KMS-11 (cell line): ENCODE data around the gene INSM2.

Source experiments
- H2AFZ ChIP-seq: fragments of 200-600 bp; sonication (generic); 2 replicates; pipeline ENCODE4 v1.6.1; 2016; ENCODE audit warnings: antibody characterized with exemption, mixed run types, low read depth
- H3K27ac ChIP-seq: fragments of 200-600 bp; sonication (generic); 2 replicates; pipeline ENCODE4 v1.6.1; 2016; ENCODE audit warnings: mild to moderate bottlenecking, mixed run types
- H3K27me3 ChIP-seq: fragments of 200-600 bp; sonication (generic); 2 replicates; pipeline ENCODE4 v1.6.1; 2017; ENCODE audit warnings: mild to moderate bottlenecking, low read depth, mixed run types, moderate library complexity; ENCODE audit not compliant: insufficient read depth
- H3K36me3 ChIP-seq: fragments of 200-600 bp; sonication (generic); 2 replicates; pipeline ENCODE4 v1.6.1; 2017; ENCODE audit warnings: mild to moderate bottlenecking, mixed run types; ENCODE audit not compliant: insufficient read depth
- H3K4me1 ChIP-seq: fragments of 200-600 bp; sonication (generic); 2 replicates; pipeline ENCODE4 v1.6.1; 2016; ENCODE audit warnings: mild to moderate bottlenecking, low read depth, mixed run types; ENCODE audit not compliant: poor library complexity, severe bottlenecking
- H3K4me2 ChIP-seq: fragments of 200-600 bp; sonication (generic); 2 replicates; pipeline ENCODE4 v1.7.0; 2016; ENCODE audit warnings: mild to moderate bottlenecking, mixed run types
- H3K4me3 ChIP-seq: fragments of 200-600 bp; sonication (generic); IDR thresholded peaks from 2 replicates; pipeline ENCODE4 v1.6.1; 2017; ENCODE audit warnings: low read depth, low read length, mixed read lengths; ENCODE audit not compliant: insufficient read depth
- H3K79me2 ChIP-seq: fragments of 200-600 bp; sonication (generic); 2 replicates; pipeline ENCODE4 v1.6.1; 2016; ENCODE audit warnings: low read depth, mixed run types; ENCODE audit not compliant: insufficient read depth
- H3K9ac ChIP-seq: fragments of 200-600 bp; sonication (generic); 2 replicates; pipeline ENCODE4 v1.6.1; 2016; ENCODE audit warnings: mild to moderate bottlenecking, mixed run types
- H4K20me1 ChIP-seq: fragments of 200-600 bp; sonication (generic); 2 replicates; pipeline ENCODE4 v1.6.1; 2016; ENCODE audit warnings: mild to moderate bottlenecking, mixed run types; ENCODE audit not compliant: insufficient read depth
- TF ChIP-seq, protein P1 (sequence below): fragments of 200-600 bp; sonication (generic); conservative IDR thresholded peaks from 2 replicates; pipeline ENCODE4 v1.6.1; 2017; ENCODE audit warnings: low read depth, mild to moderate bottlenecking, antibody characterized with exemption, low read length, moderate library complexity, mixed read lengths

Gene INSM2

DNA sequence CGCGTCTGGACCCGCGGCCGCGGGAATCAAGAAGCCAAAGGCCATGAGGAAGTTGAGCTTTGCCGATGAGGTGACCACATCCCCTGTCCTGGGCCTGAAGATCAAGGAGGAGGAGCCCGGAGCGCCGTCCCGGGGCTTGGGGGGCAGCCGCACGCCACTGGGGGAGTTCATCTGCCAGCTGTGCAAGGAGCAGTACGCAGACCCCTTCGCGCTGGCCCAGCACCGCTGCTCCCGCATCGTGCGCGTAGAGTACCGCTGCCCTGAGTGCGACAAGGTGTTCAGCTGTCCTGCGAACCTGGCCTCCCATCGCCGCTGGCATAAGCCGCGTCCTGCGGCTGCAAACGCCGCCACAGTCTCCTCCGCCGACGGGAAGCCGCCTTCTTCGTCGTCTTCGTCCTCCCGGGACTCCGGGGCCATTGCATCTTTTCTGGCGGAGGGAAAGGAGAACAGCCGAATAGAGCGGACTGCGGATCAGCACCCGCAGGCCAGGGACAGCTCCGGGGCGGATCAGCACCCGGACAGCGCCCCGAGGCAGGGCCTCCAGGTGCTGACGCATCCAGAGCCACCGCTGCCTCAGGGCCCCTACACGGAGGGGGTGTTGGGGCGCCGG, 1.0 kb downstream of the INSM2 start:
- no peak overlapping the region for H3K27ac ChIP-seq
- H3K4me2 ChIP-seq, result no peak overlapping the region
- H2AFZ ChIP-seq, result no peak overlapping the region
- H3K4me1 ChIP-seq, result peaks cover 9% of the 10 kb centered on the region
- H3K27me3 ChIP-seq, result no peaks in the 10 kb centered on the region
- no peaks in the 10 kb centered on the region for H3K36me3 ChIP-seq
- no peaks in the 10 kb centered on the region for H3K79me2 ChIP-seq
- no peak overlapping the region for H3K4me3 ChIP-seq
- no peaks in the 10 kb centered on the region for H4K20me1 ChIP-seq
- no peak overlapping the region for H3K9ac ChIP-seq
- TF ChIP-seq, protein P1, sequence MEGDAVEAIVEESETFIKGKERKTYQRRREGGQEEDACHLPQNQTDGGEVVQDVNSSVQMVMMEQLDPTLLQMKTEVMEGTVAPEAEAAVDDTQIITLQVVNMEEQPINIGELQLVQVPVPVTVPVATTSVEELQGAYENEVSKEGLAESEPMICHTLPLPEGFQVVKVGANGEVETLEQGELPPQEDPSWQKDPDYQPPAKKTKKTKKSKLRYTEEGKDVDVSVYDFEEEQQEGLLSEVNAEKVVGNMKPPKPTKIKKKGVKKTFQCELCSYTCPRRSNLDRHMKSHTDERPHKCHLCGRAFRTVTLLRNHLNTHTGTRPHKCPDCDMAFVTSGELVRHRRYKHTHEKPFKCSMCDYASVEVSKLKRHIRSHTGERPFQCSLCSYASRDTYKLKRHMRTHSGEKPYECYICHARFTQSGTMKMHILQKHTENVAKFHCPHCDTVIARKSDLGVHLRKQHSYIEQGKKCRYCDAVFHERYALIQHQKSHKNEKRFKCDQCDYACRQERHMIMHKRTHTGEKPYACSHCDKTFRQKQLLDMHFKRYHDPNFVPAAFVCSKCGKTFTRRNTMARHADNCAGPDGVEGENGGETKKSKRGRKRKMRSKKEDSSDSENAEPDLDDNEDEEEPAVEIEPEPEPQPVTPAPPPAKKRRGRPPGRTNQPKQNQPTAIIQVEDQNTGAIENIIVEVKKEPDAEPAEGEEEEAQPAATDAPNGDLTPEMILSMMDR, result no peak

DNA sequence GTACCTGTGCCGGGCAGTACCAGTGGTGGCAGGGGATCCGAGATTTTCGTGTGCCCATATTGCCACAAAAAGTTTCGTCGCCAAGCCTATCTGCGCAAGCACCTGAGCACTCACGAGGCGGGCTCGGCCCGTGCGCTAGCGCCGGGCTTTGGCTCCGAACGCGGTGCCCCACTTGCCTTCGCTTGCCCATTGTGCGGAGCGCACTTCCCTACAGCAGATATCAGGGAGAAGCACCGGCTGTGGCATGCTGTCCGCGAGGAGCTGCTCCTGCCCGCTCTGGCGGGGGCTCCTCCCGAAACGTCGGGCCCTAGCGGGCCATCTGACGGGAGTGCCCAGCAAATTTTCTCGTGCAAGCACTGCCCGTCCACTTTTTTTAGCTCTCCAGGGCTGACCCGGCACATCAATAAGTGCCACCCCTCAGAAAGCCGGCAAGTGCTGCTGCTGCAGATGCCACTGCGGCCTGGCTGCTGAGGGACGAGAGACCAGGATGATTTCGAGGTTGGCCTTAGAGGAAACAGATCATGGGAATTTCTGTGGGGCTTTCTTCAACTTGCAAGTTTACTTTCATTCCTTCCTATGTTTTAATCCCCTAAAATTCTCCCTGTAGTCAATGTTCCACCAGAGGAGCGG, 1.6 kb downstream of the INSM2 start:
- Histone ChIP-seq H3K4me3 (no peak overlapping the region), H2AFZ (no peak overlapping the region), H4K20me1 (no peaks in the 10 kb centered on the region), H3K36me3 (no peaks in the 10 kb centered on the region), H3K27ac (no peak overlapping the region), H3K4me1 (peaks cover 15% of the 10 kb centered on the region), H3K4me2 (no peak overlapping the region), H3K9ac (no peak overlapping the region), H3K27me3 (no peaks in the 10 kb centered on the region), H3K79me2 (no peaks in the 10 kb centered on the region)
- TF ChIP-seq, protein P1, result no peak

DNA sequence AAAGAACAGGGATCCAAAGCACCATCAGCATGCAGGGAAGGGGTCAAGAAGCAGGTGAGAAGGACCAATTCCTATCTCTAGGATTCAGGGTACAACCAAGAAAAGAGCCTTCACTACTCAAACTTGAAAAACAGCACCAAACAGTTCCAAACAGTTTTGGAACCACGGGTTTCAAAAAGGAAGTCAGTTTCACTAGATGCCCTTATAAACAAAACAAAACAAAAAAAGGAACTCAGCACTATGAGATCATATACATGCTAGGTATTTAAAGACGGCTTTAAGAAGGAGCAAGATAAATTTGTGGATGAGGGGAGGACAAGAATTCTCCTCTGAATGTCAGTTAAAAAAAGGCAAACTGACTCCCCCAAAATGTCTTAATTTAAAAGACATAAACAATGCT, 6.0 kb downstream of the INSM2 start:
- H3K27me3 ChIP-seq, result no peaks in the 10 kb centered on the region
- no peak overlapping the region for H3K9ac ChIP-seq
- H2AFZ ChIP-seq, result no peak overlapping the region
- H3K4me3 ChIP-seq, result no peak overlapping the region
- H3K27ac ChIP-seq, result no peak overlapping the region
- TF ChIP-seq, protein P1, result no peak
- peaks cover 13% of the 10 kb centered on the region for H3K4me1 ChIP-seq
- no peaks in the 10 kb centered on the region for H4K20me1 ChIP-seq
- 0 out of 2 replicates have a peak overlapping the region, but pooled peaks have one; percentile 42 for H3K4me2 ChIP-seq
- no peaks in the 10 kb centered on the region for H3K79me2 ChIP-seq
- H3K36me3 ChIP-seq, result no peaks in the 10 kb centered on the region

DNA sequence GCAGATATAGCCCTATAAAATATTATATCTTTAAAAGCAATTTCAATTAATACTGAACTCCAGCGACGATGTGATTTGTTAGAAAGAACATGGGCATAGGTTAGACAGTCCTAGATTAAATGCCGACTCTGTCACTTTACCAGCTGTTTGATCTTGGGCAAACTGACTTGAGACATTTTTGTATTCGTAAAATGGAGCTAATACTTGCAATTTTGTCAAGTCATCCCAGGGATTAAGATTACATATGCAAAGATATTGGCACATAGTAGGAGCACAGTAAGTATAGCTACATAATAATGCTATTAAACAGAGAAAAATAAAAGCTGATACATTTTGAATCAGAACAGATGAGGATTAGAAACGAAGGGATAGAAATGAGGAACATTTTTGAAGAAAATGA, 9.0 kb downstream of the INSM2 start:
- no peak overlapping the region for H3K4me3 ChIP-seq
- TF ChIP-seq, protein P1, result no peak
- no peaks in the 10 kb centered on the region for H3K36me3 ChIP-seq
- H3K9ac ChIP-seq, result no peak overlapping the region
- no peak overlapping the region for H2AFZ ChIP-seq
- no peaks in the 10 kb centered on the region for H4K20me1 ChIP-seq
- H3K4me2 ChIP-seq, result no peak overlapping the region
- no peaks in the 10 kb centered on the region for H3K27me3 ChIP-seq
- peaks cover 13% of the 10 kb centered on the region for H3K4me1 ChIP-seq
- no peaks in the 10 kb centered on the region for H3K79me2 ChIP-seq
- H3K27ac ChIP-seq, result no peak overlapping the region
